Measurements from ENCODE around the gene ARHGAP25.

GRCh38 chr2:68862889-68863288, 128.3 kb downstream of the ARHGAP25 start:
- TF ChIP-seq CTCF (IDR thresholded peaks at IDR 0.05; ENCODE audit: insufficient read depth, low read length, poor library complexity, severe bottlenecking) (no peak), EZH2phosphoT487 (conservative IDR thresholded peaks at IDR 0.05; ENCODE audit: low read length) (no peak)

All from SU-DHL-6 (cell line).